Cardiac fibroblast (primary cell): ENCODE results near the gene DMRTB1.

Experiments
- DNase-seq, 2 donors: peaks; one replicate each; pipeline versions ENCODE4 v3.0.0 to v3.0.0-alpha.2; 2010; ENCODE audit warnings: low read depth in 2 of 2
- H3K4me3 ChIP-seq, 2 donors: replicated peaks in 1 of 2; 1 replicate in 1 of 2; 2 replicates in 1 of 2; pipeline ENCODE4 v1.5.1; 2011; ENCODE audit warnings: low read depth in 2 of 2, low read length in 2 of 2, mild to moderate bottlenecking in 2 of 2, moderate library complexity in 1 of 2
- TF ChIP-seq, protein P1 (sequence below): IDR thresholded peaks from one replicate; pipeline ENCODE4 v1.5.1; 2011; ENCODE audit warnings: low read depth, mild to moderate bottlenecking, low read length, inconsistent platforms

The DMRTB1 gene

DNA sequence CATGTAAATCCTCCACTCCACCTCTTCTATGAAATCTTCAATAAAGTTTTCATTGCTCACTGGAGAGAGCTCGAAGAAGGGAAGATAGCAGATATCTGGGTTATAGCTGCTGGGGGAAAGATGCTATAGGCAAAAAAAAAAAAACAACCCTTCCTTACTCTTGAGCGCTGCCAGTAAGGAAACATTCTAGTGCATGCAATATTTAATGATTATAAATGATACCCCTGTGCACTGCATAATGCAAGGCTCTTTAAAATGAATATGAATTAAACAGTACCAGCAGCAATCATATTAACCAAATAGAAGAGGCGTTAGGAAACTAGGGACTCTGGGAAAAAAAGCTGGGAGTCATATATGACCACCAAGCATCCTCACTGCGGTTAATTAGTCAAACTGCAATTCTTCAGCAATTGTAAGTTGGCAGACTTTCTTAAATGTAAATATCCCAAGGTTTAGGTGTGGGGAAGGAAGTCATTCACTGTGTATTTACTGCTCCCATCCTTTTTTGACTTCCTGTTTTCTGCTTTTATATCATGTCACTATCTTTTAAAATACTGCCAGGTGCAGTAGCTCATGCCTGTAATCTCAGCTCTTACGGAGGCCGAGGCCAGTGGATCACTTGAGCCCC lies 3.7 kb upstream of the DMRTB1 start:
- H3K4me3 ChIP-seq: no peak overlapping the region
- DNase-seq: no peak
- TF ChIP-seq, protein P1, sequence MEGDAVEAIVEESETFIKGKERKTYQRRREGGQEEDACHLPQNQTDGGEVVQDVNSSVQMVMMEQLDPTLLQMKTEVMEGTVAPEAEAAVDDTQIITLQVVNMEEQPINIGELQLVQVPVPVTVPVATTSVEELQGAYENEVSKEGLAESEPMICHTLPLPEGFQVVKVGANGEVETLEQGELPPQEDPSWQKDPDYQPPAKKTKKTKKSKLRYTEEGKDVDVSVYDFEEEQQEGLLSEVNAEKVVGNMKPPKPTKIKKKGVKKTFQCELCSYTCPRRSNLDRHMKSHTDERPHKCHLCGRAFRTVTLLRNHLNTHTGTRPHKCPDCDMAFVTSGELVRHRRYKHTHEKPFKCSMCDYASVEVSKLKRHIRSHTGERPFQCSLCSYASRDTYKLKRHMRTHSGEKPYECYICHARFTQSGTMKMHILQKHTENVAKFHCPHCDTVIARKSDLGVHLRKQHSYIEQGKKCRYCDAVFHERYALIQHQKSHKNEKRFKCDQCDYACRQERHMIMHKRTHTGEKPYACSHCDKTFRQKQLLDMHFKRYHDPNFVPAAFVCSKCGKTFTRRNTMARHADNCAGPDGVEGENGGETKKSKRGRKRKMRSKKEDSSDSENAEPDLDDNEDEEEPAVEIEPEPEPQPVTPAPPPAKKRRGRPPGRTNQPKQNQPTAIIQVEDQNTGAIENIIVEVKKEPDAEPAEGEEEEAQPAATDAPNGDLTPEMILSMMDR: no peak

DNA sequence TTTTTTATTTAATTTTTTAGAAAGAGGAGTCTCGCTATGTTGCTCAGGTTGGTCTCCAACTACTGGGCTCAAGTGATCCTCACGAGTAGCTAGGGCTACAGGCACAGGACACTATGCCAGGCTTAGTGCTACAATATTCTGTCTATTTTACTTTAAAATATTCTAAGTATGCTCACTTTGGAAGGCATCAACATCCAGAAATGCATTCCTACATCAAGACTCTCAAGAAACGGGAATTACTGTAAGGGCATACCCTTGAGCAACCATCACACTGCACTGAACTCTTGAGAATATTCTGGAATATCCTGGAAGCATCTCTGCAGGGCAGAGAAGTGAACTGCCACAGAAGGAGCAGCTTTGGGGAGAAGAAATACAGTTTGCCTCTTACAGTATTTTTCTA lies 565 bp upstream of the DMRTB1 start:
- no peak for DNase-seq
- TF ChIP-seq, protein P1: no peak
- no peak overlapping the region for H3K4me3 ChIP-seq

DNA sequence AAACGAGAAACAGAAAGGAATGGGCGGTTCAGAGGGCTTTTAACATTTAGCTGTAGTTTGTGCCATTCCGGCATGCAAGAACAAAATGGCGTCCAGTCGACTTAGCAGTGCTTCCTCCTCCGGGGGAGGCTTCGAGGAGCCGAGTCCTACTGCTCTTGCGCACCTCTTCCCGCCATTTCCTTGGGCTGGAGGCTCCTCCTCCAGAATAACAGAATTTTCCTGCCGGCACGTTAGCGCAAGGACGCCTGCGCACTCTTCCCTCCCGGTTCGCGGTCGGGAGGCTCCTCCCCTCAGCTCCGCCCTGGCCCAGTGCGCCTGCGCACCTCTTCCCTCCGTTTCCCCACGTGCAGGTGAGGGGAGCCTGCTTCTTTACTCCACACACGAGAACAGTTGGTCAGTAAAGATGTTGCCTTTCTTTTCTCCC lies 1.0 kb downstream of the DMRTB1 start:
- no peak overlapping the region for H3K4me3 ChIP-seq
- TF ChIP-seq, protein P1: no peak
- no peak for DNase-seq

DNA sequence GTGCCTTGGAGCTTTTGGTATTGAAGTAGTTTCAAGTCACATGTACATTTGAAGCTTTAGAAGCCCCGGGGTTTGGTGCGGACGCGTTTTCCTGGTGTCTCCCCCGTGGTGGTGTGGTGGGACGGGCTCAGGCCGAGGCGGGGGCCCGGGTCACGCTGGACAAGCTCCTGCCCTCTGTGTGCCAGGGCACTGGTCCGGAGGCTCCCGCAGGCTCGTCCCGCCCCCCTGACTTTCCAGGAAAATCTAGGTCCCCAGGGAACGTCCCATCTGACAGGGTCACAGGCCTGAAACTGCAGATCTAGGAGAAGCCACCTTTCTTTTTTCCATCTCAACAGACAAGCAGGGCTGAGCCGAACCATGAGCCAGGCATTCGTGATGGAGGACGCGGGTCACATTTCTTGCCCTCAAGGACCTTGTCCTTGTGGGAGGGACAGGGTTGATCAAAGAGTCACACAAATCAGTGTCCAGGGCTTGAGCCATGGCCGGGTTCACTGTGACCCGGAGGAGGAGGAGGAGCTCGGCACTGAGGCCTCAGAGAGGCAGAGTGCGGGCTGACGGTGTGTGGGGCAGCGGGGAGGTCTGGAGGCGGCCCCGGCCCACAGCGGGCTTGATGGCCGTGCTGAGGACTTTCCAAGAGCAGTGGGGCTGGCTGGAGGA lies 1.6 kb downstream of the DMRTB1 start:
- H3K4me3 ChIP-seq: no peak overlapping the region
- TF ChIP-seq, protein P1: no peak
- no peak for DNase-seq

DNA sequence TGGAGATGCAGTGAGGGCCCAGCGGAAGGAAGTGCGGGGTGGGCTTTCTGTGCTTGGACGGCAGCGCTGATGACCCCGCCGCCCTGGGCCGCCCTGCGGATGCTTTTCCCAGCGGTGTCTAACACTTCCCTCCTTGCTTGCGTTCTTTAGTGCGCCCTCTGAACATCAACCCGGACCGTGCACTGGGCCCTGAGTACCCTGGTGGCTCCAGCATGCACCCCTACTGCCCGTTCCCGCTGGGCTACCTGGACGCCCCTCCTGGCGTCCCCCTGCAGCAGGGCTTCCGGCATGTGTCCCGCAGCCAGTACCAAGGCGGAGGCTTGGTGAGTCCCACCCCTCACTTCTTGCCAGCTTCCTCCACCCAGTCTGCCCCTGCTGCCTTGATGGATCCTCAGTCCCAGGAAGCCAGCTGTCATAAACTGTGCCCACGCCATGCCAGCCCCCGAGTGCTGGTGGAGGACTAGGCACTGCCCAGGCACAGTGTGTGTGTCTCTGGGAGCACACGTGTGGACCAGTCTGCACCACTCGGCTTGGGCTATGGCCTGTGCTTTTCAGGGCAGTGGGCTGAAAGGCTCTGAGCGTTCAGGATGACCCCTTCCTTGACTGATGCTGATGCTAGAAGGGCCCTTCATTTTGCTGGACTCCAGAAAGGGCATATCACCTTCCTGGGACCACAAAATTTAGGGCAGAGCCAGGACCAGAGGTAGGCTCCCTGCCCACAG lies 2.3 kb downstream of the DMRTB1 start:
- TF ChIP-seq, protein P1: no peak
- no peak for DNase-seq
- H3K4me3 ChIP-seq: no peak overlapping the region

DNA sequence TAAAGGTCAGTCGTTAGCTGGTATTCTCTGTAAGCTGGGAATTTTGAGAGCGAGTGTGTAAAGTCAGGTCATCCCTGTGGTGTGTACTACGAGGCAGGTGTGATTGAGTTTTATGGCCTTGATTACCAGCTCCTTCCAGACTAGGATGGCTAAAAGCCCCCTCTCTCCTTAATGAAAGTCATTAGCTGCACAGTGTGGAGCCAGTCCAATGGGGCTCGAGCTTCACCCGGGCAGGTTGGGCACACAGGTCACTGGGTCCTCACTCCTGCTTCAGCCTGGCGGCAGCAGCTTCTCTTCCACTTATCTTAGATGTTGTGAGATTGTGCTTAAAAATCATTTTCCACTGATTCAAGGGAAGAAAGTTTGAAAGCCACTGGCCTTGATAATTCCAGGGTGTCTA lies 3.0 kb downstream of the DMRTB1 start:
- no peak for DNase-seq
- TF ChIP-seq, protein P1: no peak
- H3K4me3 ChIP-seq: no peak overlapping the region
